ENCODE data around the gene PLEKHM3.

DNA sequence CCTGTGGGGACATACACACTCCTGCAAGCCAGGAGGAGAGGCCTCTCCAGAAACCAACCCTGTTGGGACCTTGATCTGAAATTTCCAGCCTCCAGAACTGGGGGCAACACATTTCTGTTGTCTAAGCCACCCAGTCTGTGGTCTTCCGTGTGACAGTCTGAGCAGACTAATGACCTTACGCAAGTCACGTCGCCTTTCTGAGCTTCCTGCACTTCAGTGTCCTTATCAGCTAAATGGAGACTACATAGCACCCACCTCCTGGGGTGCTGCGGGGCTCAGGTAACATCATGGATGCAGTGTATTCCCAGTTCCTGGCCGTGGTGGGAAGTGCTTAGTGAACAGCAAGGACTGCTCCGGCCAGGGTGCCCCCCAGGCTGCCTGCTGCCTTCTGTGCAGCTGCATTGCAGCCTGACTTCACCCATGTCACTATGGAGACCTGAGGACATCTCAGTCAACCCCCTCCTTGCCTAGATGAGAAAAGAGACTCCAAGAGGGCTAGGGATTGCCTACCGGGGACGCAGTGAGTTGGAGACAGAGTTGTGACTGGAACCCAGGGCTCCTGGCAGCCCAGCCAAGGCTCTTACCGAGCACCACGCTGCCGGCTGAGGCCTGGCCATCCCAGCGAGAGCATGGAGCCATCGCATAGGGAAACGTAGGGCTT is 194.4 kb downstream of the PLEKHM3 start:
- TF ChIP-seq SUZ12 (IDR thresholded peaks at IDR 0.05; ENCODE audit: extremely low read depth, insufficient read depth, insufficient read length) (no peak), YY1 (IDR thresholded peaks at IDR 0.05; ENCODE audit: insufficient read depth, insufficient read length) (no peak)
